ENCODE results near the gene FHIT. TPM values are rescaled to one million over a fixed set of nuclear protein-coding genes. Genes with fewer than 3 reads are reported as not detected.

Gene FHIT
- total and polyA plus RNA-seq, 4 donors: 2.1 to 14.7 (median 6.6) TPM

- TF ChIP-seq ZBTB33 (IDR thresholded peaks at IDR 0.05) (no peak), NR2F2 (IDR thresholded peaks at IDR 0.05) (no peak), YY1 (IDR thresholded peaks at IDR 0.05) (no peak)
Measured at GRCh38 chr3:61223451-61223850, 27.8 kb downstream of the FHIT start (continued).

- 94% methylated on average over 7 of the region's 7 CpGs for WGBS
- Histone ChIP-seq H3K27me3 (ENCODE audit: control insufficient read depth in 4 of 4, insufficient read depth in 4 of 4, low read length in 3 of 4) (no peaks in the 10 kb centered on the region), H3K9ac (ENCODE audit: low read depth in 1 of 2, low read length in 2 of 2) (no peak overlapping the region), H3K9me3 (ENCODE audit: control insufficient read depth in 4 of 4, low read length in 3 of 4) (peaks cover 0 to under 1% (median 0%) of the 10 kb centered on the region in 4 donors), H3K27ac (ENCODE audit: low read depth in 1 of 2, low read length in 2 of 2) (no peak overlapping the region), H3K4me1 (ENCODE audit: control insufficient read depth in 4 of 4, insufficient read depth in 4 of 4, low read length in 3 of 4) (peaks cover 0 to 11% (median 4%) of the 10 kb centered on the region in 4 donors), H3K4me3 (ENCODE audit: low read depth in 1 of 3, low read length in 3 of 3) (no peak overlapping the region), H3K36me3 (ENCODE audit: control insufficient read depth in 4 of 4, insufficient read depth in 3 of 4, low read depth in 1 of 4, low read length in 3 of 4) (no peaks in the 10 kb centered on the region)
- no peak for TF ChIP-seq HNF4G (IDR thresholded peaks at IDR 0.05)
- TF ChIP-seq SP1 (IDR thresholded peaks at IDR 0.05): no peak
- TF ChIP-seq GABPA (IDR thresholded peaks at IDR 0.05 in 1 of 2, conservative IDR thresholded peaks at IDR 0.05 in 1 of 2): no peak
- no peak for TF ChIP-seq ZBTB33 (IDR thresholded peaks at IDR 0.05)
- TF ChIP-seq RXRA (IDR thresholded peaks at IDR 0.05): no peak
- no peak for TF ChIP-seq FOXA2 (IDR thresholded peaks at IDR 0.05)
- no peak for TF ChIP-seq NR2F2 (IDR thresholded peaks at IDR 0.05)
- TF ChIP-seq MAX (IDR thresholded peaks at IDR 0.05): no peak
- no peak for TF ChIP-seq FOXA1 (IDR thresholded peaks at IDR 0.05)
- no peak for TF ChIP-seq EGR1 (IDR thresholded peaks at IDR 0.05; ENCODE audit: low read depth in 2 of 2)
- TF ChIP-seq JUND (IDR thresholded peaks at IDR 0.05): no peak
- no peak for TF ChIP-seq REST (IDR thresholded peaks at IDR 0.05)
- TF ChIP-seq CTCF (IDR thresholded peaks at IDR 0.05; ENCODE audit: low read depth, low read length, missing input control): no peak
- TF ChIP-seq HNF4A (conservative IDR thresholded peaks at IDR 0.05): no peak
- no peak for TF ChIP-seq YY1 (IDR thresholded peaks at IDR 0.05)
- no peak for TF ChIP-seq RAD21 (IDR thresholded peaks at IDR 0.05)
- no peak for TF ChIP-seq ATF3 (IDR thresholded peaks at IDR 0.05)
- TF ChIP-seq TAF1 (conservative IDR thresholded peaks at IDR 0.05): no peak
- DNase-seq (ENCODE audit: low spot score): no peak
Measured at GRCh38 chr3:61222467-61222866, 28.8 kb downstream of the FHIT start.

Data from liver (tissue), 9 donors.